HT-29 (cell line): ENCODE measurements around the gene EPB41. TPM values are rescaled to one million over a fixed set of nuclear protein-coding genes. Genes with fewer than 3 reads are reported as not detected.
"Not testable (repeated sequence)": the region's sequence is repeated elsewhere in the genome, so short reads cannot be mapped to it uniquely, and the experiment has no call there.

Experiments used
- DNase-seq: peaks from one replicate; pipeline ENCODE4 v3.0.0-alpha.2; 2015; ENCODE audit warnings: low spot score
- total RNA-seq: library from RNA; depleted of rRNA; stranded (reverse); fragments of >200 nt; shearing (Covaris generic); gene quantifications from 2 replicates; pipeline ENCODE4 v1.2.3, GENCODE V29; 2014

EPB41 gene
- total RNA-seq, 1 experiment from 2014 or later, result 36.4 TPM

GRCh38 chr1:29129916-29130315 is 215.5 kb downstream of the EPB41 start:
- DNase-seq, result no peak

- not testable (repeated sequence) for DNase-seq
Observed at GRCh38 chr1:29131056-29131455, 216.7 kb downstream of the EPB41 start.

- no peak for DNase-seq
Observed at GRCh38 chr1:29133861-29134694, 219.7 kb downstream of the EPB41 start.

- no peak for DNase-seq
Observed at GRCh38 chr1:29134695-29135028, 220.3 kb downstream of the EPB41 start.

- no peak for DNase-seq
Observed at GRCh38 chr1:29136391-29136915, 222.1 kb downstream of the EPB41 start.

GRCh38 chr1:29142714-29143113 is 228.3 kb downstream of the EPB41 start:
- DNase-seq, result no peak

- no peak for DNase-seq
Observed at GRCh38 chr1:29144178-29144577, 229.8 kb downstream of the EPB41 start.

GRCh38 chr1:29145739-29146437 is 231.5 kb downstream of the EPB41 start:
- peak; percentile 33 for DNase-seq

- no peak for DNase-seq
Observed at GRCh38 chr1:29148656-29149491, 234.5 kb downstream of the EPB41 start.

GRCh38 chr1:29150346-29150745 is 236.0 kb downstream of the EPB41 start:
- not testable (repeated sequence) for DNase-seq

GRCh38 chr1:29152046-29152805 is 237.9 kb downstream of the EPB41 start:
- no peak for DNase-seq

- no peak for DNase-seq
Observed at GRCh38 chr1:29156543-29157268, 242.3 kb downstream of the EPB41 start.

- DNase-seq, result no peak
Observed at GRCh38 chr1:29157269-29157601, 242.9 kb downstream of the EPB41 start.

GRCh38 chr1:29159773-29160172 is 245.4 kb downstream of the EPB41 start:
- no peak for DNase-seq

- no peak for DNase-seq
Observed at GRCh38 chr1:29162025-29162424, 247.7 kb downstream of the EPB41 start.

GRCh38 chr1:29162476-29163138 is 248.2 kb downstream of the EPB41 start:
- no peak for DNase-seq

GRCh38 chr1:29164588-29164987 is 250.2 kb downstream of the EPB41 start:
- no peak for DNase-seq

- DNase-seq, result no peak
Observed at GRCh38 chr1:29166291-29166878, 252.0 kb downstream of the EPB41 start.

- no peak for DNase-seq
Observed at GRCh38 chr1:29167904-29168303, 253.5 kb downstream of the EPB41 start.
